HEK293 (cell line): ENCODE measurements around the gene ZBTB38.
A peak's percentile ranks its signal among the peaks of the same experiment; 100 is the strongest.

ENCODE experiments used
- CTCF ChIA-PET: fragments of 350-600 bp; formaldehyde crosslinking; extraction: SDS; loops from one replicate; lab custom pipeline; 2021; ENCODE audit warnings: antibody characterized with exemption; lab: Yijun Ruan, JAX
- POLR2A ChIA-PET: fragments of 300-600 bp; formaldehyde crosslinking; extraction: SDS; loops from one replicate; lab custom pipeline; 2020; ENCODE audit warnings: antibody characterized with exemption, inconsistent platforms; lab: Yijun Ruan, JAX
- H3K27ac ChIP-seq: fragments of 200-500 bp; sonication (Bioruptor generic); 2 replicates; pipeline ENCODE4 v1.5.1; 2014; ENCODE audit warnings: low read depth, low read length, control low read depth, inconsistent platforms; ENCODE audit errors: extremely low read depth
- H3K36me3 ChIP-seq, 2 experiments: fragments of 200-500 bp in 1 of 2; sonication (Bioruptor generic) in 1 of 2; 1 replicate in 1 of 2; 2 replicates in 1 of 2; pipeline ENCODE4 v1.5.1; 2014 to 2017; ENCODE audit warnings: inconsistent platforms in 2 of 2, low read length in 2 of 2; ENCODE audit not compliant: control insufficient read depth in 2 of 2, insufficient read depth in 1 of 2
- H3K4me1 ChIP-seq: fragments of 200-500 bp; sonication (Bioruptor generic); 2 replicates; pipeline ENCODE4 v1.5.1; 2014; ENCODE audit warnings: mild to moderate bottlenecking, low read length, inconsistent platforms; ENCODE audit not compliant: control insufficient read depth, insufficient read depth
- H3K4me3 ChIP-seq: 2 replicates; pipeline ENCODE4 v1.5.1; 2011; ENCODE audit warnings: low read depth, mild to moderate bottlenecking, control low read depth, low read length, moderate library complexity
- H3K9me3 ChIP-seq: fragments of 200-500 bp; sonication (Bioruptor generic); 2 replicates; pipeline ENCODE4 v1.5.1; 2014; ENCODE audit warnings: low read depth, low read length, inconsistent platforms; ENCODE audit not compliant: control insufficient read depth, insufficient read depth
- ATF2 ChIP-seq: fragments of 450-650 bp; formaldehyde crosslinking; IDR thresholded peaks from 2 replicates; pipeline ENCODE4 v1.5.1; 2016; ENCODE audit warnings: missing biosample characterization, missing genetic modification characterization, low read depth
- ELK4 ChIP-seq: IDR thresholded peaks from 2 replicates; pipeline ENCODE4 v1.6.1; 2011; ENCODE audit warnings: mild to moderate bottlenecking, low read depth, low read length, borderline replicate concordance
- GLIS2 ChIP-seq: fragments of 450-650 bp; formaldehyde crosslinking; IDR thresholded peaks from 2 replicates; pipeline ENCODE4 v1.5.1; 2016; ENCODE audit warnings: missing biosample characterization, missing genetic modification characterization
- ZBTB26 ChIP-seq: fragments of 450-650 bp; formaldehyde crosslinking; optimal IDR thresholded peaks from 2 replicates; pipeline ENCODE3; 2016; ENCODE audit warnings: missing biosample characterization, mild to moderate bottlenecking, missing genetic modification characterization
- ZBTB7A ChIP-seq: fragments of 450-650 bp; formaldehyde crosslinking; IDR thresholded peaks from 2 replicates; pipeline ENCODE4 v1.5.1; 2016; ENCODE audit warnings: low read depth, missing biosample characterization, missing genetic modification characterization
- ZNF148 ChIP-seq: fragments of 450-650 bp; formaldehyde crosslinking; IDR thresholded peaks from 2 replicates; pipeline ENCODE4 v1.5.0; 2017; ENCODE audit warnings: missing biosample characterization, missing genetic modification characterization, borderline replicate concordance
- ZNF184 ChIP-seq: fragments of 450-650 bp; IDR thresholded peaks from 2 replicates; pipeline ENCODE4 v1.5.1; 2018; ENCODE audit warnings: missing biosample characterization, mild to moderate bottlenecking, missing genetic modification characterization
- ZNF24 ChIP-seq: fragments of 450-650 bp; formaldehyde crosslinking; IDR thresholded peaks from 2 replicates; pipeline ENCODE4 v1.5.1; 2016; ENCODE audit warnings: missing biosample characterization, missing genetic modification characterization
- ZNF423 ChIP-seq: fragments of 450-650 bp; formaldehyde crosslinking; IDR thresholded peaks from 2 replicates; pipeline ENCODE4 v1.5.1; 2016; ENCODE audit warnings: missing biosample characterization, missing genetic modification characterization
- ZNF449 ChIP-seq: fragments of 450-650 bp; formaldehyde crosslinking; IDR thresholded peaks from 2 replicates; pipeline ENCODE4 v1.5.1; 2017; ENCODE audit warnings: missing biosample characterization, mild to moderate bottlenecking, missing genetic modification characterization, moderate library complexity
- ZNF48 ChIP-seq: fragments of 450-650 bp; formaldehyde crosslinking; IDR thresholded peaks from 2 replicates; pipeline ENCODE4 v1.5.1; 2016; ENCODE audit warnings: missing biosample characterization, missing genetic modification characterization
- ZNF513 ChIP-seq: fragments of 450-650 bp; IDR thresholded peaks from 2 replicates; pipeline ENCODE4 v1.5.1; 2018; ENCODE audit warnings: missing biosample characterization, missing genetic modification characterization
- ZNF530 ChIP-seq: fragments of 450-650 bp; formaldehyde crosslinking; IDR thresholded peaks from 2 replicates; pipeline ENCODE4 v1.5.1; 2016; ENCODE audit warnings: low read depth, missing biosample characterization, missing genetic modification characterization
- ZNF600 ChIP-seq: fragments of 450-650 bp; formaldehyde crosslinking; IDR thresholded peaks from 2 replicates; pipeline ENCODE4 v1.5.1; 2016; ENCODE audit warnings: missing biosample characterization, missing genetic modification characterization
- ZNF623 ChIP-seq: fragments of 450-650 bp; formaldehyde crosslinking; IDR thresholded peaks from 2 replicates; pipeline ENCODE4 v1.5.1; 2016; ENCODE audit warnings: missing biosample characterization, missing genetic modification characterization
- ZNF670 ChIP-seq: fragments of 450-650 bp; formaldehyde crosslinking; IDR thresholded peaks from 2 replicates; pipeline ENCODE4 v1.5.1; 2016; ENCODE audit warnings: missing biosample characterization, missing genetic modification characterization, low read depth
- ZNF707 ChIP-seq: fragments of 450-650 bp; formaldehyde crosslinking; IDR thresholded peaks from 2 replicates; pipeline ENCODE4 v1.5.1; 2016; ENCODE audit warnings: missing biosample characterization, missing genetic modification characterization
- ZNF837 ChIP-seq: fragments of 450-650 bp; formaldehyde crosslinking; IDR thresholded peaks from 2 replicates; pipeline ENCODE4 v1.5.1; 2016; ENCODE audit warnings: missing biosample characterization, missing genetic modification characterization
- TF ChIP-seq, protein P1 (sequence below): fragments of 450-650 bp; formaldehyde crosslinking; IDR thresholded peaks from 2 replicates; pipeline ENCODE4 v1.5.1; 2016; ENCODE audit warnings: missing biosample characterization, missing genetic modification characterization

Gene ZBTB38

GRCh38 chr3:141326626-141327025, 41.7 kb upstream of the ZBTB38 start (continued):
- TF ChIP-seq ZNF513 (tag by site-specific recombination) (no peak), ZNF670 (tag by site-specific recombination) (no peak), ZNF707 (tag by site-specific recombination) (no peak), ZNF184 (no peak), ZNF623 (tag by site-specific recombination) (no peak), ZBTB26 (tag by site-specific recombination) (no peak), ZNF24 (tag by site-specific recombination) (no peak), ZNF423 (no peak), ZBTB7A (tag by site-specific recombination) (no peak), ELK4 (no peak)
- TF ChIP-seq, protein P1, sequence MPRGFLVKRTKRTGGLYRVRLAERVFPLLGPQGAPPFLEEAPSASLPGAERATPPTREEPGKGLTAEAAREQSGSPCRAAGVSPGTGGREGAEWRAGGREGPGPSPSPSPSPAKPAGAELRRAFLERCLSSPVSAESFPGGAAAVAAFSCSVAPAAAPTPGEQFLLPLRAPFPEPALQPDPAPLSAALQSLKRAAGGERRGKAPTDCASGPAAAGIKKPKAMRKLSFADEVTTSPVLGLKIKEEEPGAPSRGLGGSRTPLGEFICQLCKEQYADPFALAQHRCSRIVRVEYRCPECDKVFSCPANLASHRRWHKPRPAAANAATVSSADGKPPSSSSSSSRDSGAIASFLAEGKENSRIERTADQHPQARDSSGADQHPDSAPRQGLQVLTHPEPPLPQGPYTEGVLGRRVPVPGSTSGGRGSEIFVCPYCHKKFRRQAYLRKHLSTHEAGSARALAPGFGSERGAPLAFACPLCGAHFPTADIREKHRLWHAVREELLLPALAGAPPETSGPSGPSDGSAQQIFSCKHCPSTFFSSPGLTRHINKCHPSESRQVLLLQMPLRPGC (tag by site-specific recombination), result no peak

DNA sequence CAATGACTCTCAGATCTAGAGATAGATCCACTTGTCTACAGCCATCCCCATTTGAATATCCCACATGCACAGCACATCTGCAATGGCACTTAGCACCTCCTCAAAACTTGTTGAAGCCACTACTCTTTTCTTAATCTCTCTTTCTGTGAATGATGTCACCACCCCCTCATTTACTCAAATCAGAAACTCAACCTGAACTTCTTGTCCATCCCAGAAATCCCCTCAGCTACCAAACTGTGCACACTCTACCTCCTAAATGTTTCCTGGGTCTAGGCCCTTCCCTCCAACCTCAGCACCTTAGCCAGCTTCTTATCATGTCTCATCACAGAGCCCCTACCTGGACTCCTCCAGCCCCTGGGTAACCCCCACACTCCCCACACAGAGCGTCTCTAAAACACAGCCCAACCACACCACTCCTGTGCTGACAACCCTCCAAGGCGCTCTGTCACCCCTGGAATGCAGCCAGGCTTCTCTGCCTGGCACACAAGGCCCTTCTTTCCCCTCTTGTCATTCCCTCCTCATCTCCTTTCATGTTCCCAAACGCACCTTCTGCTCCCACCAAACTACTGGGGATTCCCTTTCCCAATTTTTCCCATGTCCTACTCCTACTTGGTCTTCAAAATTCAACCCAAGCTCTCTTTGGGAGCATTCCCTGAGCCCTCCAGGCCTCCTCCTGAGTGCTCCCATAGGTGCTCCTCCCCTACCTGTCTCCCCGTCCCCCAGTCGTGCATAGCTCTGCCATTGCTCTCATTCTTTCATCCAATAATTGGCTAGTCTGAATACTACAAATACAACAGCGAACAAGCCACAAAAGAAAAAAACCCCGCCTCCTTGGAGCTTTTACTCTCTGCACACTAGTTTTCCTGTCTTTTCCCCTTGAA, 39.8 kb upstream of the ZBTB38 start:
- H3K4me1 ChIP-seq, result no peaks in the 10 kb centered on the region
- POLR2A ChIA-PET, result no interaction called here
- no peaks in the 10 kb centered on the region for H3K9me3 ChIP-seq
- H3K36me3 ChIP-seq, result no peaks in the 10 kb centered on the region
- no peak for TF ChIP-seq ZNF837
- peak; percentile 77; the same call in 1 of the 2 replicates for TF ChIP-seq ZNF449
- TF ChIP-seq ZNF600, result 0 out of 2 replicates have a peak, but pooled peaks have one; percentile 17
- CTCF ChIA-PET, result interaction anchor here (0.6 to 1.2 kb wide), 2 partner anchors 261 to 318 kb away, joined by 3 to 4 read pairs; no protein-coding TSS in a partner anchor
- no peak overlapping the region for H3K4me3 ChIP-seq
- H3K27ac ChIP-seq, result no peak overlapping the region

DNA sequence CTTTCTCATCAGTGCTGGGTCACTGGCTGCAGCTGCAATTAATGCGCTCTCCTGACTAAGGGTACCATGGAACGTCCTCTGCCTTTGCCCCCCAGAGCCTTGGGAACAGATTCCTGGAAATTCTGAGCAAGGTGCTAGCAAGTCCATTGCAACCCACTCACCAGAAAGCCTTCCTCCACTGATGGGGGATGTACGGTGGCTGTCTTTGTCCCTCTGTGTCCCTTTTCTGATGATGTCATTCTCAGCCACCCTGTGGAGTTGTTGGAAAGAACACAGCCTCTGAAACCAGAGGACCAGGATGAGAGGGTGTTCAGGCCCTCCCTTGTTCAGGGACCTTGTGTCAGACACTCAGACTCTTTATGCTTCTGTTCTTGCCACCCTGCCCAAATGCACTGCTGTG, 38.1 kb upstream of the ZBTB38 start:
- CTCF ChIA-PET, result interaction anchor here (1.8 kb wide), 1 partner anchor 18 kb away, joined by 5 read pairs; no protein-coding TSS in a partner anchor
- no peaks in the 10 kb centered on the region for H3K36me3 ChIP-seq
- H3K27ac ChIP-seq, result no peak overlapping the region
- H3K4me1 ChIP-seq, result no peaks in the 10 kb centered on the region
- no peaks in the 10 kb centered on the region for H3K9me3 ChIP-seq
- no peak overlapping the region for H3K4me3 ChIP-seq
- POLR2A ChIA-PET, result interaction anchor here (0.7 kb wide), 1 partner anchor 19 kb away, joined by 6 read pairs; no protein-coding TSS in a partner anchor
- TF ChIP-seq ZNF530 (tag by site-specific recombination) (no peak), ATF2 (tag by site-specific recombination) (peak; percentile 68), ZNF148 (tag by site-specific recombination) (no peak), ZNF48 (tag by site-specific recombination) (no peak), GLIS2 (tag by site-specific recombination) (no peak)
